ENCODE measurements around the gene DISC1. TPM values are rescaled to one million over a fixed set of nuclear protein-coding genes. Genes with fewer than 3 reads are reported as not detected.

Gene DISC1
- total RNA-seq, 2 experiments from 2014 or later: 17.5 to 18.0 TPM

DNA sequence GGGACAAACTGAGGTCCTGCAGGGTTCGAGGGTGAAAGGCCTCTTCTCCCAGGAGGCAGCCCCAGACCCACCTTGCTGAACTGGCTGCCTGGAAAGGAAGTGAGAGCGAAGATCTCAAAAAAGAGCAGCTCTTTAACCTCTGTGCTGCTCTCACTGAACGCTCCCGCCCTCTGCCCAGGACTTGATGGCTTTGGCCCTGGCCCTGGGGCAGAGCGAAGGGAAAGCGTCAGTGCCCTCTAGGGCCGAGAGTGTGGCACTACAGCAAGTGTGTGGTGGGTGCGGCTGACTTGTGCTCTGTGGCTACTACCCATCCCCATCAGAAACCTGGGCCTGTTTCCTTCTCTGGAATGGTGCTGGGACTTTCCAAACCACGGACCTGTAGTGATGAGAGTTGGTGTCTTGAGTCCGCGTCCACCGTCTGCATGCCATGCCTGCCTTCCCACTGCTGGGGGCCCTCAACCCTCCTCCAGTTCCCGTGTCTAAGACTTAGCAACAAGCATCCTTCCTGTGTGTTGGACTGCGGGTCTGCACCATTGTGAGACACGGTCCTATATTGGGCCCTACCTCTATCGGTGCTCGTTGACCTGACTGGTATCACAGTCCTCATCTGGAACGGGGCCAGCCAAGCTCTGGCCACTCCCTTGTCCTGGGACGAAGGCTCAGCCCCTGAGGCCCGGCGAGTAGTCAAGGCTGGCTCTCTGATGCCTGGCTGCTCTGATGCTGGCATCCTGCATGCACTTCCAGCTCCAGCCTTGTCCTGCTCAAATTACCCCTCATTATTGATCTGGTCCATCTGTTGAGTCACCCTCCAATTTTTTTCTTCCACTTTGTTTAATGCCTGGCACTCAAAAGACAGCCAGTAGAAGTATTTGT lies 180.3 kb downstream of the DISC1 start:
- Mint-ChIP-seq H3K27me3 (no peaks in the 10 kb centered on the region), H3K9me3 (no peaks in the 10 kb centered on the region), H3K36me3 (ENCODE audit: low read depth) (peaks cover 8% of the 10 kb centered on the region), H3K4me1 (no peaks in the 10 kb centered on the region), H3K27ac (no peak overlapping the region), H3K4me3 (no peak overlapping the region)
- CTCF ChIA-PET: interaction anchor here (1.5 to 1.7 kb wide), 2 partner anchors 50 kb away, joined by 9 to 11 read pairs; no protein-coding TSS in a partner anchor
- peak; percentile 36 for DNase-seq
- POLR2A ChIA-PET: no interaction called here

GRCh38 chr1:231807541-231807940 lies 181.0 kb downstream of the DISC1 start:
- H3K36me3 Mint-ChIP-seq (ENCODE audit: low read depth): peaks cover under 1% of the 10 kb centered on the region
- DNase-seq: no peak
- POLR2A ChIA-PET: no interaction called here
- H3K9me3 Mint-ChIP-seq: no peaks in the 10 kb centered on the region
- no peak overlapping the region for H3K4me3 Mint-ChIP-seq
- H3K27me3 Mint-ChIP-seq: no peaks in the 10 kb centered on the region
- no peaks in the 10 kb centered on the region for H3K4me1 Mint-ChIP-seq
- CTCF ChIA-PET: interaction anchor here (0.6 to 1.7 kb wide), 2 partner anchors 51 to 144 kb away, joined by 3 to 9 read pairs; no protein-coding TSS in a partner anchor
- no peak overlapping the region for H3K27ac Mint-ChIP-seq

DNA sequence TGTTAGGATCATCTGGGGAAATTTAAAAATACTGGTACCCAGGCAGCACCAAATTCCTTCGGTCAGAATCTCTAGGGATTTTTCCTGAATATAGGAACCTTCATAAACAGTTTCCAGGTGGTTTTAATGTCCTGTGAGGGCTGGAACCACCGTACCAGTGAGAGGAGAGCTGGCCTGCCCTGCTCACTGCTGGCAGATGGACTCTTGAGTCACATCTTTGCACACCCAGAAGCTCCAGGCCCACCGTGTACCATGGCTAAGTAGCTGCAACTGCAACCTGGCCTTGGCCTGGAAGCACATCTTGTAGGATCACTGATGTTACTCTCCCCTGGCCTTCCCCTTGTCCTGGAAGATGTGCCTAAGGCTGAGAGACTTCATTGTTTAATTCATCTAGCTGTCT lies 181.5 kb downstream of the DISC1 start:
- no peaks in the 10 kb centered on the region for H3K27me3 Mint-ChIP-seq
- H3K9me3 Mint-ChIP-seq: no peaks in the 10 kb centered on the region
- H3K36me3 Mint-ChIP-seq (ENCODE audit: low read depth): no peaks in the 10 kb centered on the region
- ChIA-PET POLR2A (no interaction called here), CTCF (interaction anchor here (0.6 to 1.7 kb wide), 2 partner anchors 52 to 144 kb away, joined by 3 to 9 read pairs; no protein-coding TSS in a partner anchor)
- DNase-seq: no peak
- H3K4me3 Mint-ChIP-seq: no peak overlapping the region
- H3K27ac Mint-ChIP-seq: no peak overlapping the region
- H3K4me1 Mint-ChIP-seq: no peaks in the 10 kb centered on the region

GRCh38 chr1:231808990-231809389 lies 182.4 kb downstream of the DISC1 start:
- Mint-ChIP-seq H3K27me3 (no peaks in the 10 kb centered on the region), H3K27ac (no peak overlapping the region), H3K36me3 (ENCODE audit: low read depth) (no peaks in the 10 kb centered on the region), H3K4me1 (no peaks in the 10 kb centered on the region), H3K4me3 (no peak overlapping the region), H3K9me3 (no peaks in the 10 kb centered on the region)
- CTCF ChIA-PET: no interaction called here
- DNase-seq: no peak
- POLR2A ChIA-PET: no interaction called here

DNA sequence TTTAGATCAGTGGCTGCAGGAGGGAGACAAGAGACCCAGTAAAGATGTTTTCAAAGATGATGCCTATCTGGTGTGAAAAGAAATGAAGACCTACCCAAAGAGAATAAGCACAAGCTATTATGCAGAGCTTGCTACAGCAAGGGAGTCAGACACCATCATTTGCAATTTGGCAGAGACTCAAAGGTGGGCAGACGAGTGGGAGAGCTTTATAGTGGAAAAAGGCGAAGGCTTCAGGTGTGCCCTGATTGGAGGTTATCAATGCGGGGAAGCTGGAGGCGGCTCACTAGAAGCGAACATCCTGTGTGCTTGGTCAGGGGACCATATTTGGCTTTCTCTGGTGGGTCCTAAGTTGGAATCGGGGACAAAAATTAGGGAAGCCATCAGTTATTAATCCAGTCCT lies 183.8 kb downstream of the DISC1 start:
- no peak overlapping the region for H3K4me3 Mint-ChIP-seq
- no peaks in the 10 kb centered on the region for H3K36me3 Mint-ChIP-seq (ENCODE audit: low read depth)
- no peaks in the 10 kb centered on the region for H3K4me1 Mint-ChIP-seq
- ChIA-PET POLR2A (no interaction called here), CTCF (no interaction called here)
- no peaks in the 10 kb centered on the region for H3K9me3 Mint-ChIP-seq
- no peaks in the 10 kb centered on the region for H3K27me3 Mint-ChIP-seq
- H3K27ac Mint-ChIP-seq: no peak overlapping the region
- no peak for DNase-seq

DNA sequence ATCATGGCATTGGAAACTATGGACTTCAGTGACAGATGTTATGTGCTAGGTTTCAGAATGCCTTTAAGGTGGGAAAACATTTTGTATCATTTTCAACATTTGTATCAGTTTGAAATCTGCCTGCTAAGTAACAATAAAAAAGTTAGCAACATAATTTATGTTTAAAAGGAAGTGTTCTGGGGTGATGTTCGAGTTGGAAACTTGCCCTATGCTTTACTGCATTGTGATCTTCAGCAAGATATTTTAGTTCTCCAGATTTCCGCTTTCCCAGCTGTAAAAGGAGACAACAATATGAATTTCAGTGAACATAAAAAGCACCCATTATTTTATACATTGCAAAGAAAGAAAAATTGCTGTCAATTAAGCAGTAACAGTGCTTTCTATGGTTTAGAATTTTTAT lies 187.4 kb downstream of the DISC1 start:
- H3K4me1 Mint-ChIP-seq: no peaks in the 10 kb centered on the region
- H3K36me3 Mint-ChIP-seq (ENCODE audit: low read depth): peaks cover 3% of the 10 kb centered on the region
- H3K4me3 Mint-ChIP-seq: no peak overlapping the region
- DNase-seq: no peak
- no peaks in the 10 kb centered on the region for H3K27me3 Mint-ChIP-seq
- POLR2A ChIA-PET: no interaction called here
- no peaks in the 10 kb centered on the region for H3K9me3 Mint-ChIP-seq
- H3K27ac Mint-ChIP-seq: no peak overlapping the region
- CTCF ChIA-PET: no interaction called here

GRCh38 chr1:231814521-231814920 lies 187.9 kb downstream of the DISC1 start:
- H3K9me3 Mint-ChIP-seq: no peaks in the 10 kb centered on the region
- no peak overlapping the region for H3K27ac Mint-ChIP-seq
- ChIA-PET CTCF (no interaction called here), POLR2A (no interaction called here)
- no peaks in the 10 kb centered on the region for H3K27me3 Mint-ChIP-seq
- H3K36me3 Mint-ChIP-seq (ENCODE audit: low read depth): peaks cover 3% of the 10 kb centered on the region
- no peak overlapping the region for H3K4me3 Mint-ChIP-seq
- no peaks in the 10 kb centered on the region for H3K4me1 Mint-ChIP-seq
- DNase-seq: no peak

- Mint-ChIP-seq H3K27me3 (no peaks in the 10 kb centered on the region), H3K9me3 (no peaks in the 10 kb centered on the region), H3K36me3 (ENCODE audit: low read depth) (peaks cover 3% of the 10 kb centered on the region), H3K4me3 (no peak overlapping the region), H3K4me1 (no peaks in the 10 kb centered on the region), H3K27ac (no peak overlapping the region)
- no peak for DNase-seq
- ChIA-PET POLR2A (no interaction called here), CTCF (no interaction called here)
Measured at GRCh38 chr1:231817801-231818200, 191.2 kb downstream of the DISC1 start.

GRCh38 chr1:231818337-231818736 lies 191.7 kb downstream of the DISC1 start:
- ChIA-PET CTCF (no interaction called here), POLR2A (no interaction called here)
- Mint-ChIP-seq H3K27me3 (no peaks in the 10 kb centered on the region), H3K27ac (no peak overlapping the region), H3K9me3 (no peaks in the 10 kb centered on the region), H3K36me3 (ENCODE audit: low read depth) (peaks cover 3% of the 10 kb centered on the region), H3K4me1 (no peaks in the 10 kb centered on the region), H3K4me3 (no peak overlapping the region)
- no peak for DNase-seq

DNA sequence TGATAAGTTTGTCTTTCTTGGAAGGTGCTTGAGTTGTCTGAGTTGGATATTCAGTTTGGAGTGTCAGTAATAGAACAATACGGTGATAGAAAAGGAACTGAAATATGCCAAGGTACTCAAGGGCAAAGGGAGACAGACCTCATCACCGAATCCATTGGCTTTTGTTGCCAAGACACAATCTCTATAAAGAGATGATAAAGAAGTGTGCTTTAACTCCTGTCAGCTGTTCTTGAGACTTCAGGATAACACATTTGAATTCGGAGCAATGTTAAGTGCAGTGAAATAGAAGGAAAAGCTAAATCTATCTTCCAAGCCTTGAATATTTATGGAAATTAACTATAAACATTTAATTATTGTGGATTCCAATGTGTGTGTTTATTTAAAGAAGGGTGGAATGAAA lies 194.7 kb downstream of the DISC1 start:
- ChIA-PET POLR2A (no interaction called here), CTCF (no interaction called here)
- Mint-ChIP-seq H3K27me3 (no peaks in the 10 kb centered on the region), H3K27ac (no peak overlapping the region), H3K9me3 (no peaks in the 10 kb centered on the region), H3K4me3 (no peak overlapping the region), H3K4me1 (no peaks in the 10 kb centered on the region), H3K36me3 (ENCODE audit: low read depth) (peaks cover 6% of the 10 kb centered on the region)
- DNase-seq: no peak

- no peak for DNase-seq
- H3K36me3 Mint-ChIP-seq (ENCODE audit: low read depth): peaks cover 6% of the 10 kb centered on the region
- H3K4me1 Mint-ChIP-seq: no peaks in the 10 kb centered on the region
- H3K27me3 Mint-ChIP-seq: no peaks in the 10 kb centered on the region
- CTCF ChIA-PET: no interaction called here
- H3K9me3 Mint-ChIP-seq: no peaks in the 10 kb centered on the region
- H3K4me3 Mint-ChIP-seq: no peak overlapping the region
- POLR2A ChIA-PET: no interaction called here
- H3K27ac Mint-ChIP-seq: no peak overlapping the region
Measured at GRCh38 chr1:231822041-231822440, 195.5 kb downstream of the DISC1 start.

DNA sequence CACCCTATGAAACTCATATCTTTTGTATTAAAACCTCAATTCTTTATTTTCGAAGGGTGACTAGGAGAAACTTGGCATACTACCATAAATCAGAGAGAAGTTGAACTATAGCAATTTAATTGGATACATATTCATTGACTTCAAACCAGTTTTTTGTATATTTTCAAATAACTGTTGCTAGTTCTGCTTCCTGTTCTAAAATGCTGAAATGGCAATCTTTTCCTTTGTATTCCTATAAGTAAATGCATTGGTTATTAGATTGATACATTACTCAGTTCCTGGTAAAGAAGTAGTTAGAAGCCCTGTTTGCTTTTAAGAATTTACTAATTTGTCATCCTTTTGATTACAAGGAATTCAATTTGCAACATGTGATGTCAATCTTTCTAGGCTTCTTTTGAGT lies 200.0 kb downstream of the DISC1 start:
- CTCF ChIA-PET: no interaction called here
- no peak for DNase-seq
- H3K27me3 Mint-ChIP-seq: no peaks in the 10 kb centered on the region
- POLR2A ChIA-PET: no interaction called here
- H3K4me3 Mint-ChIP-seq: no peak overlapping the region
- H3K36me3 Mint-ChIP-seq (ENCODE audit: low read depth): peaks cover 3% of the 10 kb centered on the region
- no peak overlapping the region for H3K27ac Mint-ChIP-seq
- no peaks in the 10 kb centered on the region for H3K4me1 Mint-ChIP-seq
- no peaks in the 10 kb centered on the region for H3K9me3 Mint-ChIP-seq

DNA sequence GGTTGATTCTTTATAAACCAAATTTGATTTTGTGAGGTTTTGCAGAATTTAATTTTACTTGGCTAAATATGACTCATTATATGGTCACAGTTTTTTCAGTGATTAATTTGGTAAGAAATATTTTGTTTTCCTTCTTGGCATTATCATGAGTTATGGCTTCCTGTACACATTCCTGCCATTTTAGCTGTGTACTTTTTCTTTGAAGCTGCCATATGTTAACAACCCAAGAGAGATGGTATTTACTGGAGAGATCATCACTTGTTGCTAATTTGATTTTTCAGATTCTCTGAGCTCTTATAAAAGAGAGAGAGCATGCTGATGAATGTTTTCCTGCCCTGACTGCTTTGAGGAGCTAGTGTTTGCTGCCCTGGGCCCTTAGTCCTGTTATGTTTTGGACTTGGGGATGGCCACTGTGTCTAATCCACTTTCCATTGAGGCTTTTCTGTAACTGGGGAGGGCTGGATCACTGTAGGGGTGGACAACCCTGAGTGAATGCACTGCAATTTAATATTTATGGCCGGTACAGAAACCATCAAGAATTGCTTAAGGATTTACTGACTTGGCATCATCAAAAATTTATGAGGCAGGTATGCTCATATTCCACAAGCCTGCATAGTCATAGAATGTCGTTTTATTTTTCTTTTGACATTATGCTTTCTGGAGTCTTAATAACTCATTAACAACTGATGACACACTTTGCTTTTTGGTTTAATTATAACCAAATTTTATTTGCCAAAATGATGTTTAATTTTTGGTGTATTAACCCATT lies 200.9 kb downstream of the DISC1 start:
- H3K9me3 Mint-ChIP-seq: no peaks in the 10 kb centered on the region
- no peaks in the 10 kb centered on the region for H3K4me1 Mint-ChIP-seq
- POLR2A ChIA-PET: no interaction called here
- H3K36me3 Mint-ChIP-seq (ENCODE audit: low read depth): peaks cover 3% of the 10 kb centered on the region
- no peaks in the 10 kb centered on the region for H3K27me3 Mint-ChIP-seq
- no peak for DNase-seq
- CTCF ChIA-PET: no interaction called here
- no peak overlapping the region for H3K27ac Mint-ChIP-seq
- no peak overlapping the region for H3K4me3 Mint-ChIP-seq

Measured in activated CD4-positive, alpha-beta memory T cell treated with anti-CD3 and anti-CD28 coated beads, Interleukin-2, amount 10 ng/mL, durations not matched to agents 7 days and 5 days (primary cell).